Measurements from ENCODE around the gene SP140L.
"Not testable (repeated sequence)": the region's sequence is repeated elsewhere in the genome, so short reads cannot be mapped to it uniquely, and the experiment has no call there.

The SP140L gene

DNA sequence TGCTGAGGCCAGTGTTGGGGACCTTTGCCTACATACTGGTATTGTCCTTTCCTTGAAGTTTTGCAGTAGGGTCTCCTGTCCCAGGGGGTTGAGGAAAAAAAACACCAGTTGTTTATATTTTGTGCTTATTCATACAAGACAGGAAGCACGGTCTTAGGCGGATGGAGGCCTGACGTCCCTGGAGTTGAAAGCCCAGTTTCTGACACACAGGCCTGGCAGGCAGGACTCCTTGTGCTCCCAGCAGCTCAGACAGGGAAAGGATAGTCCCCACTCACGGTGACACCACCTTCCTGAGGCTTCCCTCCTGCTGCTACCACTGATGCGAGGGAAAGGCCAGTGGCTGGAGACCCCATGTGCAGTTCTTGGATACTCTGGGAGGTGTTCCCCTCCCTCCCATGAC is 73.5 kb downstream of the SP140L start:
- TF ChIP-seq CTCF (conservative IDR thresholded peaks at IDR 0.05): no peak
- no peak overlapping the region for H3K27ac ChIP-seq

DNA sequence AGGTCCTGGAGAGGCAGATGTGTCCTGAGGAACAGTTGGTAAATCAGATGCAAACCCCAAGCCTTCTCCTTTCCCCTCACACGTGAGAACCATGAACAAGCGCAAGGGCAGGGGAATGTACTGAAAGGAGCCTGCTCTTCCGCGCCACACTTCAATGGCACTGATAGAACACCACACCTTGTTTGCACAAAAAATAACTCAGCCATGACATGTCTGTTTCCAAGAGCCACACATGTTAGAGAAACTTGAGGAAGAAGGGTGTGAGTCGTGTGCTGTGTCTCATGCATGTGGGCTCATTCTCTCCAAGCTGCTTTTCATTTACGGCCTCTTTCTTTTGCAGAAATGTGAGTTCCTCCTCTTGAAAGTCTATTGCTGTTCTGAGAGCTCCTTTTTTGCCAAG is 74.0 kb downstream of the SP140L start:
- H3K27ac ChIP-seq: not testable (repeated sequence)

DNA sequence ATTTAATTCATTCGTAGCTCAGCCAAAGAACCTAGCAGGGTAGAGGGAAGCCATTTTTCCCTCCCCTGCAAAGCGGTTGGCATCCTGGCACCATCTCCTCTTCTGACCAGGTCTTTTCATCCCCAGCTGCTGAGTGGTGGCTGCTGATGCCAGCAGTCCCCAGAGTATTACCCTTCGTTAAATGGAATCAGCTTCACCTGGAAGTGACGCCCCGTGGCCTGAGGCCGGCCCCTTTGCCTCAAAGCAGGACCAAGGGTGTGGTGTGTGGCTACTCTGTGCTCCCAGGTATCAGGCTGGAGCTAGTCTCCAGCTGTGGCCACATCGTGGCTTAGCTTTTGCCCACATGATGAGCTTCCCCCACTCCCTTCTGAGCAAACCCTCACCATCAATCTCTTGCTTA is 76.8 kb downstream of the SP140L start:
- TF ChIP-seq CTCF (conservative IDR thresholded peaks at IDR 0.05): no peak
- no peak overlapping the region for H3K27ac ChIP-seq

DNA sequence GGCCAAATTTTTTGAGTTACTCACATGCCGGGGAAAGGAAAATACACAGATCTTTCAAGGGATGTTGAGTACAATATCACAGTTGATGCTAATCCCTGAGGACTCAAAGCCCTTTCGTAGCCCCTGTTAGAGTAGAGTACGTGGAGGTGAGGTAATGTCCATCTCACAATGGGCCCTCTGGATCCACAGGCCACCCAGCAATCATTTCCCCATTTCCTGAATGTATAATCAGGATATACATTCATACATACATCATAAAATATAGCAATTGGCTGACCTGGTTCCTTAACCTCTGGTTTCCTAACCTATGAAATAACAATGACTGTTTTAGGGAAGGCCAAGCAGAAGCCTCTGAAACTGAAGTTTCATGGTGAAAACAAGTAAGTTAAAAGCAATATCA is 78.8 kb downstream of the SP140L start:
- H3K27ac ChIP-seq: no peak overlapping the region
- no peak for TF ChIP-seq CTCF (conservative IDR thresholded peaks at IDR 0.05)

DNA sequence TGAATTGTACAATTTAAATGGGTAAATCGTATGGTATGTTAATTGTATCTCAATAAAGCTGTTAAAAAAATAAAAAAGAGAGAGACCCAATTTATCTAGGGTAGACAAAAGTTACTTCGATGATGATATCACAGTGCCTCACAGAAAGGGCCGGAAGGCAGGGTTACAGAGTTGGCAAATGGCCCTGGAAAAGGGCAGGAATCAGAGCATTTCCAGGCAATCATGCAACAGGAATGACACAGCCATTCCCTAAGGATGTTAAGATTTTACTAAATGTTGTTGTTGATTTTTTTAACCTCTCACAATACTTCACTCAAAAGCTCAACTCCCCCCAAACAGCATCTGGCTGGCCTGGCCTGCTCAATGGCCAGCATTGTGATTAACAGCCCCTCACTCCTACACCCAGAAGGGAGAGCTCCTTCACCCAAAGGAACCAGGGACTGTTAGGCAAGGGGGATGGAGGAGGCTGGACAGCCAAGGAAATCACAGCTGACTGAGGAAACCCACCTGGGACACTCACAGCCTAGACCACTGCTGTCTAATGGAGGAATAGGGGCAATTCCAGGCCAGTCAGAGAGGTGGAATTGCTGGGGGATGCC is 81.3 kb downstream of the SP140L start:
- no peak overlapping the region for H3K27ac ChIP-seq
- no peak for TF ChIP-seq CTCF (conservative IDR thresholded peaks at IDR 0.05)

DNA sequence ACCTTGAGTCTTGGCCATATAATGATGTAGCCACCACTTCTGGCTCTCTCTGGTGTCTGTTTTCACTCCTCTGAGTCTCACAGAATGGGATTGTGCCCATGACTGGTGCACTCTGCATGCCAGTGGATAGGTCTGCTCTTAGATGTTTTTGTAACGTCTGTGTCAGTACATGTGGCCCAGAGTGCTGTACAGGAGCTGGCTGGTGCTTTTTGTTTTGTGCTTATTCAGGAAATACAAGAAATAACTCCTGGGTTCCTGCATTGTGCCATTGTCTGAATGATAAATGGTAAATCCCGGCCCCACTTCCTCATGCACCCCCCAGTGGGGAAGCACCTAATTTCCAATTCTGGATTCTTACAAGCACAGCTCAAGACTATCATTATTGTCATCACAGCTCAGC is 82.3 kb downstream of the SP140L start:
- H3K27ac ChIP-seq: not testable (repeated sequence)

- TF ChIP-seq CTCF (conservative IDR thresholded peaks at IDR 0.05): no peak
- no peak overlapping the region for H3K27ac ChIP-seq
These were observed 83.3 kb downstream of the SP140L start for GRCh38 chr2:230410263-230410662.

GRCh38 chr2:230410861-230411569 is 84.0 kb downstream of the SP140L start:
- TF ChIP-seq CTCF (conservative IDR thresholded peaks at IDR 0.05): no peak
- H3K27ac ChIP-seq: peak overlapping the region; percentile 67

Measured in VCaP (cell line).